NCI-H146 (cell line): ENCODE data around the gene TRMT112.
A peak's percentile ranks its signal among the peaks of the same experiment; 100 is the strongest.

Experiments
- DNase-seq: peaks from one replicate; lab custom pipeline; 2025; lab: John Stamatoyannopoulos, UW

Gene TRMT112

DNA sequence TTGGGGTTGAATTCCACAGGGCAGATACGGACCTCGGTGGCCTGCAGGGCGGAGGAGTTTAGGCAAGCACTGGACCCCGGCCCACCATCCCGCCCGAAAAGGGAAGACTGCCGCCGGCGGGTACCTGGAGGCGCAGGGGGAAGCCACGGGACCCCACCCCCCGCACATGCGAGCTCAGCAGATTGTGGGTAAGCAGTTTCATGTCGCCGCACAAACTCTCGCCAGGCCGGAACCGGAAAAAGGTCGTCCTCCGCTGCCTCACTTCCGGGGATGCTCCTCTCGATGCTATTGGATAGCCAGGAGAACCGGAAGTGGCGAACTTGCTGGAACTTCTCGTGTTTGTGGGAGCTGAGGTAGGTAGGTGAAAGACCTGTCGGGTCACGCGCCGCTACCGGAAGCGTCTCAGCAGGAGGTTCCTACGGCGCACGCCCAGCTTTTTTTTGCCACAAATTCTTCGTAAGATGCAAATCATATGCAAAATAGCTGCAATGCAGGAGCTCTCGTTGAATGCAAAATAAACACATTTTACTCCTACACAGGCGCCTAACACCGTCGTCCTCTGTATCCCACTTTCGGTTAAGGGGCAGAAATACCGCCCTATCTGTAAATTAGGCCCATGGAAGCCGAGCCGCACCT, at the start of gene TRMT112:
Gene TRMT112 (minus strand): TSS at position 235 of the 636 bp plus-strand sequence. CDS start 33 bp downstream, at position 202.
- DNase-seq: peak; percentile 98

DNA sequence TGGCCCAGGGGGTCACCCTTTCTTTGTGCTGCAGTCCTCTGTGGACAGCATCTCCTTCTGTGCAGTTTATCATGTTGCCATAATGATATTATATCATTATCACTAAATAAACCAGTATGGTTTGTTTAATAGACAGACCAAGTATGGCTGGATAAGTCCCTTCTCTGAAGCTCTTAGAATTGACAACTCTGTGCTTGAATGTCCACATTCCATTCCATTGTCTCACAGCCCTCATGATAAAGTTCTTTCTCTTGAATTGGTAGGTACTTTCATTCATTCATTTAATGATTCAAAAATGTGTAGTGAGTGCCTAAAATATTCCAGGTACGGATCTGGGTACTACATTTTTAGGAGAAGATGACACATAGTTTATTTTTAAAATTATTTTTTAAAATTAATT, 49.4 kb upstream of the TRMT112 start:
- DNase-seq: no peak

- DNase-seq: no peak
These were observed 47.6 kb upstream of the TRMT112 start for GRCh38 chr11:64364911-64365310.

- DNase-seq: no peak
These were observed 47.1 kb upstream of the TRMT112 start for GRCh38 chr11:64364435-64364834.

GRCh38 chr11:64362339-64362738, 45.0 kb upstream of the TRMT112 start:
- no peak for DNase-seq

- no peak for DNase-seq
These were observed 44.3 kb upstream of the TRMT112 start for GRCh38 chr11:64361659-64362058.

DNA sequence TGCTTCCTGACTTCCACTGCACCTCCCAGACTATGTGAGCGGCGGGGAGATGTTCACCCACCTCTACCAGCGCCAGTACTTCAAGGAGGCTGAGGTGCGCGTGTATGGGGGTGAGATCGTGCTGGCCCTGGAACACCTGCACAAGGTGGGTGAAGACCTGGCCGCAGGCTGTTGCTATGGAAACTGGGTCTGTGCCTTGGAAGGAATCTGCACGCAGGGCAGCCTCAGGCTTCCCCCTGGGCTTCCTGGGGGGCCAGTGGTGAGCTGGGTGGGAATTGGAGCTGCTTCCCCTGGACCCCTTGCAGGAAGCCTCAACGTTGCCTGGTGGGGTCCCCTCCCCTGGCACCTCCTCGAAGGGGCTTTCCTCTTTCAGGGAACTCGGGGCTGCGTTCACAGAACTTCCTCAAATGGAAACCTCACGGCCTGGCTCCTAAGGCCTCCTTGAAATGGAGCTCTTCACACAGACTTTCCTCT, 43.1 kb upstream of the TRMT112 start:
- no peak for DNase-seq

- no peak for DNase-seq
These were observed 42.5 kb upstream of the TRMT112 start for GRCh38 chr11:64359712-64360445.

DNA sequence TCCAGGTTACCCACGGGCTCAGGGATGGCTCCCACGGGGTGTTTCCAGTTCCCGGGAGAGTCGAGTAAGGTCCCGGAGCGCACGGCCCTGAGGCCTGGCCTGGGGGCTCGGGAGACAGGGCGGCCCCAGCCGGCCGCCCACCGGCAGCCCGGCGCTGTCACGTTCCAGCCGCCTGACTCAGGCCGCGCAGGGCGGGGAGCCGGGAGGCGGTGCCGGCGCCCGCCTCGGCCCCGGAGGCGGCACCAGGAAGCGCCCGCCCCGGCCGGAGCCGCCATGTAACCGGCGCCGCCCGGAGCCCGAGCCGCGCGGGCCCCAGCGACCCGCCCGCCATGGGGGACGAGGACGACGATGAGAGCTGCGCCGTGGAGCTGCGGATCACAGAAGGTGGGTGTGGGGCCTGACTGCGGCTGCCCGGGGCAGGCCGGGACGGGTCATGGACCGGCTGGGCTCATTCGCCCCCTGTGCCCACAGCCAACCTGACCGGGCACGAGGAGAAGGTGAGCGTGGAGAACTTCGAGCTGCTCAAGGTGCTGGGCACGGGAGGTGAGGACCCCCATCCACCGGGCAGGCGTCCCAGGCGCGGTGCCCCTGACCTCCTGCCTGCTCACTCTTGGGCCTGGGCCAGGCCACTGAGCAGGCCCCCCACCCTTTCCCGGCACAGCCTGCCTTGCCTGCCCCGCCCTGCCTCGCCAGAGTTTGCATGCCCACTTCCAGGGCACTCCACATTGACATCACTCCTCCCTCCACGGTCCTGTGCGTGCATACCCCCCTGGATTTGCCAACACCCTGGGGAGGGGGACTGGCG, 41.8 kb upstream of the TRMT112 start, which contains the start of gene RPS6KA4:
Gene RPS6KA4 (plus strand): TSS at position 256 of the 805 bp plus-strand sequence. CDS start 74 bp downstream, at position 330.
- peak; percentile 60 for DNase-seq

DNA sequence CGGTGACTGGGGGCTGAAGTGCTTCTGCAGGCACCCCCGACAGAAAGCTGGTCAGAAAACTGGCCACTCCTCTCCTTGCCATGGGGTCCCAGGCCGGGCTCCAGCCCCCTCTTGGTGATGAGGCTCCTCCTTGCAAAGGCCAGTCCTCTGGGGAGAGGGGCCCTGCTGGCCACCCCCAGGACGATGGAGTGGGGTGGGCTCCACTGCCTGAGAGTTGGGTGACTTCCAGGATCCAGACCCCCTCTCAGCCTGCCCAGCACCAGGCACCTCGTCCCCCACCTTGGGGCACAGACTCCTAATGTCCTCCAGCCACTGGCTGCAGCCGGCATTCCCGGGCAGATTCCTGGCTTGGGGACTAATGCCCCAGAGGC, 41.2 kb upstream of the TRMT112 start:
- DNase-seq: no peak

GRCh38 chr11:64357904-64358535, 40.7 kb upstream of the TRMT112 start:
- DNase-seq: no peak

GRCh38 chr11:64357446-64357845, 40.1 kb upstream of the TRMT112 start:
- DNase-seq: no peak

- DNase-seq: no peak
These were observed 39.4 kb upstream of the TRMT112 start for GRCh38 chr11:64356498-64357411.

- peak; percentile 71 for DNase-seq
These were observed 38.0 kb upstream of the TRMT112 start for GRCh38 chr11:64355078-64355940.

DNA sequence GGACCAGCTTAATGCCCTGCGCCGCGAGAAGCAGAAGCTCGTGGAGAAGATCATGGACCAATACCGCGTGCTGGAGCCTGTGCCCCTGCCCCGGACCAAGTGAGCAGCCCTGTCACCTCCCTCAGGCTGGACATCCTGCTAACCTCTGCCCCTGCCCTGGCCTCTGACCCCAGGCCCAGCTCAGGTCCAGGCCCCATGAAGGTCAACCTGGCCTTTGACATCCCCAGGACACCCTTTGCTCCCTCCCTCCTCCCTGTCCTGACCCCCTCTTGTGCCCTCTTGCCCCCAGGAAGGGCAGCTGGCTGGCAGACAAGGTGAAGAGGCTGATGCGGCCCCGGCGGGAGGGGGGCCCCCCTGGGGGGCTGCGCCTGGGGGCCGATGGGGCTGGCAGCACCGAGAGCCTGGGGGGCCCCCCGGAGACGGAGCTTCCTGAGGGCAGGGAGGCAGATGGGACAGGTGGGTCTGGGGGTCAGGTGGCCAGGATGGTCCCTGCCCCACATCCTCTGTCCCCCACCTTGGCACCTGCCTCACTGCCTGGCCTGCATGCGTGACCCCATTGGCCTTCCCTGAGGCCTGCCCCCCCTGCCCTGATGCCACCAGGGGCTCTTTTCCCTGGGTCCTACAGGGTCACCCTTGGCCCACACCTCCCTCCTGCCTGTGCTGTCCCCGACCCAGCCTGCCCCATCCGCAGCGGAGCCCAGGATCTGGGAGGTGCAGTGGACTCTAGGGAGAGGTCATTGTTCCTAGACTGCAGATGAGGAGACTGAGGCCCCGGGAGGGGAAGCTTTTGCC, 36.6 kb upstream of the TRMT112 start:
- no peak for DNase-seq

GRCh38 chr11:64352995-64353714, 35.8 kb upstream of the TRMT112 start:
- DNase-seq: peak; percentile 93

GRCh38 chr11:64352099-64352994, 35.0 kb upstream of the TRMT112 start:
- DNase-seq: peak; percentile 84
